Osteoblast (primary cell): ENCODE data around the gene KRT78. TPM values are rescaled to one million over a fixed set of nuclear protein-coding genes. Genes with fewer than 3 reads are reported as not detected.

Experiments
- DNase-seq: peaks from one replicate; pipeline ENCODE4 v3.0.0; 2011; ENCODE audit warnings: low spot score, mixed read lengths; ENCODE audit not compliant: insufficient read length; ENCODE audit errors: missing footprints
- H2AFZ ChIP-seq: 2 replicates; pipeline ENCODE4 v1.6.0; 2011; ENCODE audit warnings: mild to moderate bottlenecking, low read length
- H3K27ac ChIP-seq: 2 replicates; pipeline ENCODE4 v1.5.1; 2011; ENCODE audit warnings: mild to moderate bottlenecking, low read depth, low read length, moderate library complexity
- H3K27me3 ChIP-seq: 2 replicates; pipeline ENCODE4 v1.6.0; 2012; ENCODE audit warnings: mild to moderate bottlenecking, control low read depth, inconsistent platforms, low read length, moderate library complexity; ENCODE audit not compliant: insufficient read depth
- H3K36me3 ChIP-seq: 2 replicates; pipeline ENCODE4 v1.5.1; 2011; ENCODE audit warnings: mild to moderate bottlenecking, low read length, control low read depth, moderate library complexity; ENCODE audit not compliant: insufficient read depth
- H3K4me1 ChIP-seq: 2 replicates; pipeline ENCODE4 v1.5.1; 2011; ENCODE audit warnings: mild to moderate bottlenecking, low read length, control low read depth, moderate library complexity; ENCODE audit not compliant: insufficient read depth
- H3K4me2 ChIP-seq: 2 replicates; pipeline ENCODE4 v1.6.0; 2011; ENCODE audit warnings: mild to moderate bottlenecking, low read length; ENCODE audit not compliant: insufficient read depth
- H3K4me3 ChIP-seq: fragments of 200-600 bp; sonication (generic); 3 replicates; pipeline ENCODE4 v1.5.1; 2012; ENCODE audit warnings: mild to moderate bottlenecking, low read length, inconsistent platforms; ENCODE audit not compliant: insufficient read depth
- H3K79me2 ChIP-seq: 2 replicates; pipeline ENCODE4 v1.6.0; 2012; ENCODE audit warnings: mild to moderate bottlenecking, low read length, control low read depth, inconsistent platforms; ENCODE audit not compliant: insufficient read depth
- H3K9me3 ChIP-seq: 2 replicates; pipeline ENCODE4 v1.5.1; 2011; ENCODE audit warnings: low read depth, low read length, control low read depth
- H4K20me1 ChIP-seq: 2 replicates; pipeline ENCODE4 v1.6.0; 2012; ENCODE audit warnings: mild to moderate bottlenecking, low read length, control low read depth; ENCODE audit not compliant: insufficient read depth
- CTCF ChIP-seq: IDR thresholded peaks from 2 replicates; pipeline ENCODE4 v1.5.1; 2011; ENCODE audit warnings: mild to moderate bottlenecking, low read depth, low read length, moderate library complexity; ENCODE audit errors: extremely low read depth
- total RNA-seq: library from RNA; depleted of rRNA; stranded (reverse); fragments of >200 nt; gene quantifications from 2 replicates; pipeline ENCODE4 v1.2.3, GENCODE V29; 2012

KRT78 gene
- total RNA-seq, 1 donor, result not detected

- no peak for TF ChIP-seq CTCF
- Histone ChIP-seq H2AFZ (no peak overlapping the region), H3K4me3 (no peak overlapping the region), H3K36me3 (no peaks in the 10 kb centered on the region), H3K27me3 (no peaks in the 10 kb centered on the region), H3K79me2 (no peaks in the 10 kb centered on the region), H3K4me1 (peaks cover 15% of the 10 kb centered on the region), H3K9me3 (no peaks in the 10 kb centered on the region), H3K27ac (no peak overlapping the region), H3K4me2 (no peak overlapping the region), H4K20me1 (no peaks in the 10 kb centered on the region)
- no peak for DNase-seq
Observed at GRCh38 chr12:52877242-52877641, 28.4 kb upstream of the KRT78 start.

- no peaks in the 10 kb centered on the region for H3K9me3 ChIP-seq
- no peak for TF ChIP-seq CTCF
- no peak overlapping the region for H3K4me2 ChIP-seq
- no peak overlapping the region for H3K27ac ChIP-seq
- H3K4me3 ChIP-seq, result no peak overlapping the region
- DNase-seq, result peak; percentile 71
- H3K79me2 ChIP-seq, result no peaks in the 10 kb centered on the region
- H3K36me3 ChIP-seq, result no peaks in the 10 kb centered on the region
- H2AFZ ChIP-seq, result no peak overlapping the region
- no peaks in the 10 kb centered on the region for H4K20me1 ChIP-seq
- no peaks in the 10 kb centered on the region for H3K27me3 ChIP-seq
- H3K4me1 ChIP-seq, result peaks cover 24% of the 10 kb centered on the region
Observed at GRCh38 chr12:52876372-52876771, 27.6 kb upstream of the KRT78 start.

- Histone ChIP-seq H3K9me3 (no peaks in the 10 kb centered on the region), H3K79me2 (no peaks in the 10 kb centered on the region), H3K4me1 (peaks cover 37% of the 10 kb centered on the region), H3K27me3 (no peaks in the 10 kb centered on the region), H3K4me3 (peak overlapping the region; percentile 53), H2AFZ (peak overlapping the region; percentile 68), H4K20me1 (no peaks in the 10 kb centered on the region), H3K4me2 (peak overlapping the region; percentile 78), H3K27ac (peak overlapping the region; percentile 76), H3K36me3 (no peaks in the 10 kb centered on the region)
- DNase-seq, result peak; percentile 96
- TF ChIP-seq CTCF, result no peak
Observed at GRCh38 chr12:52874573-52875435, 26.0 kb upstream of the KRT78 start.

- no peak for TF ChIP-seq CTCF
- H2AFZ ChIP-seq, result peak overlapping the region; percentile 84
- H3K79me2 ChIP-seq, result no peaks in the 10 kb centered on the region
- no peaks in the 10 kb centered on the region for H3K27me3 ChIP-seq
- no peaks in the 10 kb centered on the region for H3K9me3 ChIP-seq
- H3K4me3 ChIP-seq, result peak overlapping the region; percentile 71
- no peaks in the 10 kb centered on the region for H4K20me1 ChIP-seq
- peak; percentile 100 for DNase-seq
- peak overlapping the region; percentile 76 for H3K27ac ChIP-seq
- no peaks in the 10 kb centered on the region for H3K36me3 ChIP-seq
- peak overlapping the region; percentile 89 for H3K4me2 ChIP-seq
- peaks cover 37% of the 10 kb centered on the region for H3K4me1 ChIP-seq
Observed at GRCh38 chr12:52873832-52874572, 25.2 kb upstream of the KRT78 start.
